SW480 (cell line): ENCODE measurements around the gene SMYD3.

Experiments
- DNase-seq: peaks from one replicate; pipeline ENCODE4 v3.0.0-alpha.2; 2016; ENCODE audit warnings: low spot score

SMYD3 gene

GRCh38 chr1:246304484-246305259 is 202.4 kb downstream of the SMYD3 start:
- DNase-seq, result no peak

DNA sequence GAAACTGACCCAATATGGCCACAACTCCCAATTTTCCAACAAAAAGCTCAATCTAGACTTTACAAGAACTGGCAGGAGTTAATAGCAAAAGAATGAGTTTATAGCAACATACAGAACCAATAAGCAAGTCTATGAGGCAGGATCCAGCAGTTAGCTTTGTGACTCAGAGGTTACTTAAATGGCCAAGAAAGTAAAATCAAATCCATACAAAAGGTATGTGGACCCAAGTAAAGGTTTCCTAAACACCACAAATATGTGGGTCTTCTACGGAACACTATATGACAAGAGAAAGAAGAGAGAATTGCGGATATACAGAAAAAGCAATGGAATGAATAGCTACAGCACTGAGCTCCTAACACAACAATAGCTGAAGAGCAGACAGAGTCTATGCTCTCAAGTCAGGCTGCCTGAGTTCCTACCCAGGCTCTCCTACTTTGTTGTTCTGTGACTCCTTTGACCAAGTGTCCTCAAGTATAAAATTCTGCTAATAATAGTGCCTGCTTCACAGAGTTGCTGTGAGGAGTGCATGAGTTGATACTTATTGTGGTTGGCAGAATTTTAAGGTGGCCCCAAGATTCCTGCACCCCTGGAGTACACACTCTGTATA is 204.3 kb downstream of the SMYD3 start:
- no peak for DNase-seq

DNA sequence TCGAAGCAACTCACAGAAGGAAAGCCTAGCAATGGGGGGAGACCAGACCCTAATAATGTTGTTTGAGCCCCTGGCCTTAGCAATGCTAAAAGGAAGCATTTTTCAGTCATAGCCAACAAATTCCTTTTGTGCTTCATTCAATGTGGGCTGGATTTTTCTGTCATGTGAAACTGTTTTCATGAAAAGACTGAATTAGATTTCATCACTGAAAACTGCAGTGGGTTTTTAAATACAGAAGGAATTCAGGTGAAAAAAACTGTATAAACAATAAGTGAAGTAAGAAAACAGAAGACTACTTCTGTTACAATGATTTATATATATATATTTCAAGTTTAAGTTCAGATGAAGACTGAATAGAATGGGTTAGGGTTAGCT is 204.8 kb downstream of the SMYD3 start:
- DNase-seq, result no peak

GRCh38 chr1:246301553-246302250 is 205.4 kb downstream of the SMYD3 start:
- no peak for DNase-seq

DNA sequence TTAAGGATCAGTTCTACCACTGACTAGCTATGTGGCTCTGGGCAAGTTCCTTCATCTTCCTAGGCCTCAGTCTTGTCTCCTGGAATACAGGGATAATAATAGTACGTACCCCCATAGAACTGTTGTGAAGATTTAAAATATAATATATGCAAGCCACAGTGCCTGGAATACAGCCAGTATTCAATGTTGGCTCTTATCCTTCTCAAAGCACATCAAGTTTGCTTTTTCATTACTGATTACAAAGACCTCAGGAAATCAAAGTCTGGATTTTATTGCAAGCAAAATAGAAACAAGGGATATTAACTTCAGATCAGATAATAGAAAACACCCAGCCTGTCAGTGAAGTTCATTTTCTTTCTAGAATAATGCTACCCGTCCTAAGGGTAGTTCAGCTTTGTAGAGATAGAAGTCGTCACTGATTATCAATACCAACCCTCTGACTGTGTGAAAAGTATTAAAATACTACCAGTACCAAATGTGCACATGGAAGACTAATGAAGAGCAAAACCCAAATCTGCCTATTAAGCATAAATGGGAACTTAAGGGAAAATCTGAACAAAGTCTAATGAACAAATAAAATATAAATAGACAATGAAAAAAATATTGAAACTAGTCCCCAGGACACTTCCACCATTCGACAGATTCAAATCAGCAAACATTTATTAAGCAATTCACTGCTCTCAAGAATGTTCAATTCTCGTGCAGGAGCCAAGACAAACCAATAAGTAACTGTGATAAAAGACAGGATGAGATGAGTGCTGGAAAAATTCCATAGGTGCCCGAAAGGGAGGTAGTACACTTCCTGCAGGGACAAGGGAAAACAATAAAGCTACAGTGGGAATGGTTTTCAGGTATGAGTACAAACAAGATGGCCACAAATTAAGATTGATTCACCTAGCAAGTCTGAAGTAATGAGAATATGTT is 206.2 kb downstream of the SMYD3 start:
- DNase-seq, result no peak

- DNase-seq, result no peak
Observed at GRCh38 chr1:246297279-246298265, 209.5 kb downstream of the SMYD3 start.

DNA sequence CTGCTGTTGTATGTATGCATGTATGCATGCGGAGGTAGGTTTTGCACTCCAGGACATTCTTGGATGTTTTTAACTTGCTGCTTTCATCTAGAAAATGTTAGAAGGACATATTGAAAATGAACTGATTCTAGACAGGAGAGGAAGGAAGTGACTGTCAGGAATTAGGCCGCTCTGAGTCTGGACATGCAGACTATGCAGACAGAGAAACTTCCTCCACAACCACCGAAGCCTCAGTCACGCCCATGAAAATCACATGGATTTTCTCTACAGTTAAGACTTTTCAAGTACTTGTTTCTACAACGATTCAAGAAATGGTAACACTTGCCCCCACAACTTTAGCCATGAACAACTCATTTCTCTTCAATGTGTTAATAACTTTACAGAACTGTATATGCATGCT is 211.1 kb downstream of the SMYD3 start:
- DNase-seq, result no peak

DNA sequence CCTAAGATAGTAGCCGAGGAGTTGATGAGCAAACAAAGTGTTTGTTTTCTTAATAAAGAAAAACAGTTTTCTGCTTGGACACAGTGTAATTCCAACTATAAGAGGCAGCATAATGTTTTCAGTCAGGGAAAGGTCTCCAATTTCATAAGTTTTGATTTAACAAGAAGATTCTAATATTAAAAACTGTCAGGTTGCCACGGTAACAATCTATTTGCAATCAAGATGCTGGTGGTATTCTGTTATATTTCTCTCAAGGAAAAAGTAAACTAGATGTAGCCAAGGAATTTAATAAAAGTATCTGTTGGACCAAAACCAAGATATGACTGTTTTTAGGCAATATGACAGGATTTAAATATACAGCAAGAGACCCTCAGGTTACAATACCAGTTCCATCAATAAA is 211.7 kb downstream of the SMYD3 start:
- DNase-seq, result no peak

DNA sequence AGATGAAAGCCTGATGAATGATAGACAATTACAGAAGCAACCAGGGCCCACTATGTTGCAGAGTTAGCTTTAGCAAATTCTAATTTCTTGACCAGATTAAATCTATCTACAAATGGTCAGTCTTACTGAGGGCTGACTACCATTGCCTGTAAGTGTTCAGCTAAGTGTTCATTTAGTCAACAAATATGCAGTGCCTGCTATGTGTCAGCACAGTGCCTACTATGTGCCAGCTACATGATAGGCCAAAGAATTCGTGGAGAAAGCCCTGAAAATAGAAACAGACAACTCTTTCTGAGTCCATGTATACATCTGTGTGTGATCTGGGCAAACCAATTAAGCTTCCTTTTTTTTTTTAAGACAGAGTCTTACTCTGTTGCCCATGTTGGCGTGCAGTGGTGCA is 212.8 kb downstream of the SMYD3 start:
- DNase-seq, result no peak

- no peak for DNase-seq
Observed at GRCh38 chr1:246293366-246294121, 213.5 kb downstream of the SMYD3 start.

- DNase-seq, result no peak
Observed at GRCh38 chr1:246292571-246292970, 214.5 kb downstream of the SMYD3 start.

GRCh38 chr1:246291127-246291526 is 216.0 kb downstream of the SMYD3 start:
- no peak for DNase-seq

- no peak for DNase-seq
Observed at GRCh38 chr1:246283771-246284410, 223.2 kb downstream of the SMYD3 start.

- no peak for DNase-seq
Observed at GRCh38 chr1:246281639-246282038, 225.4 kb downstream of the SMYD3 start.

DNA sequence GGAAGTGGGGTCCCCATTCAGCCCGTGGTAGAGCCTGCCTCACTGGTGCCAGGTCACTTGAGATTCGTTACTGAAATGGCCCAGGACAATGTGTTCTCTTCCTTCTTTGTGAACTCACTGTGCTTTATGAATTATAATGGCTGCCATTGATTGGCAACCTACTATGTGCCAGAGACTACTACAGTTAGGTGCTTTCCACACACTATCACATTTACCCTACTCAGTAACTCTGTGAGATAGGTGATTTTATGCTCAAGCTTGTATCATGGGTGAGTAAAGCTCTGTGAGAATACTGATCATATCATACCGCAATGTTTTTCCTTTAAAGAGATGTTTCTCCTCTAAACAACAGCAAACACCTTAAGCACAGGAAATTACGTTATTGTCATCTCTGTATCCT is 225.9 kb downstream of the SMYD3 start:
- no peak for DNase-seq

DNA sequence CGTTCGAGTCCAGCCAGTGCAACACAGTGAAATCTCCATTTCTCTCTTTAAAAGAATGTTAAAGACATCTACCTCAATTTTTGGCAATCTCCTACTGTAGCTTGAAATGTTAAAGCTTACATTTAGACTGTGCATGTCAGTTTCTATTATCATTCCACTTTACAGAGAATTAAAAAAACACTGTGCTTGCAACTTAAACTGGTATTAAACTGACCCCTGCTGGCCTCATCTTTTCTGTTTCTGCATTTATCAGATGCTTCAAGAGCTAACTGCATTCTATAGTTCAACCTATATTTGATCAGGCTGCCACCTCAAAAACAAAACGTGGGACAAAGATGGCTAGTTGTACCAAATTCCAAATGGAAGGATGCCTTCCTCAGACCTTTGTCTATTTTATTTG is 226.5 kb downstream of the SMYD3 start:
- DNase-seq, result peak; percentile 33

- no peak for DNase-seq
Observed at GRCh38 chr1:246279402-246279801, 227.7 kb downstream of the SMYD3 start.

- no peak for DNase-seq
Observed at GRCh38 chr1:246278371-246278770, 228.7 kb downstream of the SMYD3 start.

DNA sequence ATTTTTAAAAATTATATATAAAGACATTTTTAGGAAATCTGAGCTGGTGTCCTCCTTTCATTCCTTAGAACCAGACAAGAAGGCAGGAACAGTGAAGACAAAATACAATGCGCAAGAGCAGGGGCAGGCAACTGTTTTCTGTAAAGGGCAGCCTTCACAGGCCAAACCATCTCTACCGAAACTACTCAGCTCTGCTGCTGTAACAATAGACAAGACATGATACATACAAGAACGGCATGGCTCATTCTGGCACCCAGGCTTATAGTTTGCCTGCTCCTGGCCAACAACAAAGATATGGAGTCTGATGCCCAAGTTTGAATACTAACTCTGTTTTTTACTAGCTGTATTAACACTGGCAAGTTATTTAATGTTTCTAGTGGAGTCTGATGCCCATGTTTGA is 232.0 kb downstream of the SMYD3 start:
- DNase-seq, result no peak

DNA sequence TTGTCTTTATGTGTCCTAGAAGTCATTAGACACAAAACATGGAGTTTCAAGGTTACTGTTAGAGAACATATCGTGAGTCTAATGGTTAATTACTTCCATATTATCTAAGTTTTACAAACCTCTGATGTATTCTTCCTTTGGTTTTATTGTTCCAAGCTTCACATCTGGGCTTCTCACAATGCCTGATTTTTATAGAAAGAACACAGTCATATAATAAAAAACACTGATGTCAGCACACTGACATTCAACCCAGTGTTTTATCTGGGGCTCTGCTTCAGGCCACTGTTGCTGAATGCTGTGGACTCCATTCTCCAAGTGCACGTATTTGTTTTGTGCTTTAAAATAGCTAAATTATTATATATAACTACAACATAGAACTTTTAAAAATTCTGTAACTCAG is 232.9 kb downstream of the SMYD3 start:
- DNase-seq, result no peak
